GM19025 (cell line): ENCODE results near the gene LRTM2.

ENCODE experiments used
- ATAC-seq: cut with Tn5 transposase; IDR thresholded peaks from one replicate; pipeline ENCODE4 v1.9.1; 2021; ENCODE audit warnings: mild to moderate bottlenecking, low read depth, moderate library complexity; ENCODE audit not compliant: unreplicated experiment

The LRTM2 gene

DNA sequence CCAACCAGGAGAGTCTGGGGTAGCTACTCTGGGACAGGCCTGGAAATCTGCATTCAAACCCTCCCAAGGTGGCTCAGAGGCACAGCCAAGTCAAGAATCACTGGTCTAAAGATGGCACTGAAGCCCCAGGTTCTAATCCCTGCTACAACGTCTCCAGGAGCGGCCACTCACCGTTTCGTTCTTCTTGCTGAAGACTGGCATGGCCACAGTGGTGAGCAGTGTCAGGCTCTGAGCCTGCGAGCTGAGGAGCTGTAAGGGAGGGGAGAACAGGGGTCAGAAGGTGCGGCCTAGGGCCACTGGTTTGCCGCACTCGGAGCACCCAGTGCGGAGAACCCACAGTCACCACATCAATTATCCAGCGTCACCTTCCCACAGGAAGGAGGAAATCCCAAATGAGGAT is 59.3 kb downstream of the LRTM2 start:
- ATAC-seq = no peak

DNA sequence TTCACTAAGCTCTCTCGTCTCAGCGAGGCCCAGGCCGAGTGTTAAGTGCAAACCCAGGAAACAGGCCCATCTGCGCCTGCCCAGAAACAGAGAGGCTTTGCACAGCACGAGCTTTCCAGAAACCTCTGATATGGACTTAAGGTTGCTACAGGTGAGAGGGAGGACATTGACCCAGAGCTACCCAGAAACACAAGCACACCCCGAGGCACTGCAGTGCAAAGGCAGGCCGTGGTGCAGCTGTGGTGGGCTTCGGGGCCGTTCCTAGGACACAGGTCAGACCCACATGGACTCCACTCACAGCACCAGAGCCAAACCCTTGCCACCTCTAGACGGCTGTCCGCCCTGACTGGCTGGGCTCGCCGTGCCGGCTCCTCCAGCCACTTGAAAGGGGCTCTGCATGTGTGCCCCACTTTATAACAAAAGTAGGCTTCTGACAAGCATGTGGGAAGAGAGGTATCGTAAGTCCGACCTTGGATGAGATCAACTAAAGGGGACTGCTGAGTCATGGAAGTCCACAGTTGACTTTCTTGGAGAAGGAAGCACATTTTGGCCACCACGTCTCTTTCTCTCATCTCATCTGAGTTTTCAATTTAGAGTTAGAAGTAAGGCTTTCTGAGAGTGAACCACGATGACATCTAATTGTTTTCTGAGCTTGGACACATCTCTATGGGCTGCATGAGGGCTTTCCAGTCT is 59.9 kb downstream of the LRTM2 start:
- ATAC-seq = no peak

DNA sequence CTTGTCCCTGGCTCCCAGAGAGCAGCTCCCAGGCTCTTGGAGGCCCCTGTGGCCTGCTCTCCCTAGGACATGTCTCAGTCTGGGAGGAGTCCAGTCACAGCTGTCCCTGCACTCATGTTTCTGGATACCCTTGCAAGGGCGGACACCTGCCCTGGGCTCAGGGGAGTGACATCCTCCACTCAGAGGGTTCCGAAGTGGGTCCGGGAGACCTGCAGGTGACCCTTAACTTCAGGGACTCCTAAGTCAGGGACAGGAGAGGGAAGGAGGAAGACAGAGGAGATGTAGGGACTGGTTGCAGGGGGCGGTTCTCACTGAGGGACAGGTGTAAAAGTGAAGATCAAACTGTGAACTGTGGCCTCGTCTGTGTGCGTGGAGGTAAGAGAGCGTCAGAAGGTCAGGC is 60.5 kb downstream of the LRTM2 start:
- ATAC-seq = no peak

DNA sequence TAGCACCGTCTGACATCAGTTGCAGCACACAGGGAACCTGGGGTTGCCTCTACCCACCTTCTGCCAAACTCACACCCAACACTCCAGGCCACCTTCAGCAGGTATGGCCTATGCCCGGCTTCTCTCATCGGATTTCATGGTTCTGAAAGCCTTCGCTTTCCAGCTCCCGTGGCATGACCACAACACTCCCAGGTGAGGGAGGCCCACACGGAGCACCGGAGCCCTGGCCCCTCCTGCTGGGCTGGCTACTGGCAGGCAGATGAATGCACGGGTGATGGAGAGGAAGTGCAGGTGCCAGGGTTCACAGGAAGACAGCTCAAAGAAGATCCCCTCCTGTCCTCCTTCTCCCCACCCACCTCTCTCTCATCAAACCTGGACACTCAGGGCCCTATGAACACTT is 60.9 kb downstream of the LRTM2 start:
- ATAC-seq = no peak

GRCh38 chr12:1881936-1882335 is 61.6 kb downstream of the LRTM2 start:
- ATAC-seq = no peak

DNA sequence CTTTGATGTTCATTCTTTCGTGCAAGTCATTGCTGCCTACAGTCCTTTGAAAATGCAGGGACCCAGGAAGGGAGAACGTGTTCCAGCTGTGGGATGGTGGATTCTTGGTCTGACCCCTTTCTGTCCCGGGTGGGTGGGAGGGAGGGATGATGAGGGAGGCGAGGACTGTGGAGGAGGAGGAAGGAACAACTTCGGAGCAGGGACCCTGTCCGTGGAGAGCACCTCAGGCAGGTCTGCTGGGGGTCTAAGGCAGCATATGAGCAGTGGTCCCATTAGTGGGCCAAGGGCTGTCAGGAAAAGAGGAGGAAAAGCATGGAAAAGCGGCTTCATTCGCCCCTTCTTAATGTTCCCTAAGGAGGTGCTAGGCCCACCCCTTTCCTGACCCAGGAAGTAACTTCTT is 62.0 kb downstream of the LRTM2 start:
- ATAC-seq = no peak

DNA sequence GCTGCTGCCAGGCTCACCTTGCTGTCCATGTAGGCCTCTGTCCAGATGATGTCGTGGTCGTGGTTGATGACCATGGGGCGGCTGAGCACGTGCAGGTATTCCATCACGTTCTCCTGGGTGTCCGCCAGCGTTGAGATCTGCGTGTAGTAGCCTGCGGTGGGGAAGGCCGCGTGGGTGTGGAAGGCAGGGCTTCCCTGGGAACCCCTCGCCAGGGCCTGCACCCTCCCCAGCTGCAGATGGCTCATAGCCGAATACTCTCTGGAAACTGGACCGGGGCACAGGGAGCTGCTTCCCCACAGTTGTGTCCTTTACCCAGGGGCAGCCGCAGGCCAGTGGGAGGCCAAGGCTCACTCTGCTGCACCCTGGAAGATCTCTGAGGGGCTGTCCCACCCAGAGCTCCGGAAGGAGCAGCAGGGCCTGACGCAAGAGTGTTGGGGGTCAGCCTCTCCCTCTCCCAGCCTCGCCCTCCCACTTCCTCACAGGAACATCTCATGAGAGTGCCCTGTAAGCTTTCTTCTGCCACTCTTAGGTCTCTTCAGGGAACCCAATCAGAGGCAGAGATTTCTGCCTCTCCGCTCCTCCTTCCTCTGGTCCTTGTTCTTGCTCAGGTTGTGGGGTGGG is 62.6 kb downstream of the LRTM2 start:
- no peak for ATAC-seq

GRCh38 chr12:1883513-1883912 is 63.1 kb downstream of the LRTM2 start:
- ATAC-seq = no peak

GRCh38 chr12:1884651-1885050 is 64.3 kb downstream of the LRTM2 start:
- ATAC-seq = no peak

DNA sequence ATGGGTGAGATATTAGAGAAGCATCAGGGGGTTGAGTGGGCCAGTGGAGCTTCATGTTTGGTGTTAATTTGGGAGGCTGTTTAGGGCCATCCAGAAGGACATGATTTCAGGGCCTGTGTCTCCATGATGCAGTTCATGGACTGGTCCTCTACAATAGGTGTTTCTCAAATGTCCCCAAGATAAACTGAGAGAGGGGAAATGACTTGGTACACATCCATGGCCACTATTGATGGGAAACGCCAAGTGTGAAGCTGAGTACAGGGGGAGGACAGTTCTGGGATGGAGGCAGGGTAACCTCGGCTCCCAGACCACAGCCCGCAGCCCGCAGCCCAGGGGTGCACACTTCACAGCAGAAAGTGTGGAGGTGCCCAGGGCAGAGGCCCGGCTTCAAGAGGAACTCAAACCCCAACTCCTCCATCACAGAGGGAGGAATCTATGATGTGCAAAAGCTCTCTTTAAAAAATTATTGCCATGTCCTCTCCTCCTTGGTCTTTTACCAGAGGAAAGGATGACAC is 64.8 kb downstream of the LRTM2 start:
- no peak for ATAC-seq

- ATAC-seq = no peak
Measured at GRCh38 chr12:1885599-1886245, 65.4 kb downstream of the LRTM2 start.
